Common myeloid progenitor, CD34-positive (primary cell): ENCODE data around the gene STK17A.
"Not testable (repeated sequence)": the region's sequence is repeated elsewhere in the genome, so short reads cannot be mapped to it uniquely, and the experiment has no call there.

ENCODE experiments used
- CTCF ChIA-PET: fragments of 350-600 bp; sonication (Branson Sonifier 250); formaldehyde crosslinking; loops from one replicate; lab custom pipeline; 2021; ENCODE audit warnings: antibody characterized with exemption; lab: Charles Lee
- POLR2A ChIA-PET: fragments of 350-600 bp; sonication (Branson Sonifier 250); formaldehyde crosslinking; loops from one replicate; lab custom pipeline; 2021; ENCODE audit warnings: antibody characterized with exemption; lab: Charles Lee
- DNase-seq, 3 donors: peaks; one replicate each; pipeline versions ENCODE4 v3.0.0 to v3.0.0-alpha.2; 2013
- H3K27ac ChIP-seq, 2 experiments: 1 replicate in 1 of 2; 2 replicates in 1 of 2; pipeline ENCODE4 v1.7.0; 2013; ENCODE audit warnings: inconsistent platforms in 2 of 2, low read length in 2 of 2, mild to moderate bottlenecking in 2 of 2, low read depth in 1 of 2, moderate library complexity in 1 of 2; ENCODE audit not compliant: severe bottlenecking in 2 of 2, insufficient read depth in 1 of 2, poor library complexity in 1 of 2
- H3K27me3 ChIP-seq, 5 experiments: replicated peaks in 2 of 5; 1 replicate in 3 of 5; 2 replicates in 2 of 5; pipeline versions ENCODE4 v1.6.1 to v1.7.0; 2013; ENCODE audit warnings: low read length in 4 of 5, mild to moderate bottlenecking in 2 of 5, moderate library complexity in 2 of 5, inconsistent platforms in 1 of 5; ENCODE audit not compliant: insufficient read depth in 5 of 5, control insufficient read depth in 4 of 5
- H3K36me3 ChIP-seq, 4 experiments: 1 replicate in 2 of 4; 2 replicates in 2 of 4; pipeline versions ENCODE4 v1.6.1 to v1.7.0; 2013; ENCODE audit warnings: low read length in 3 of 4, control low read depth in 1 of 4, mild to moderate bottlenecking in 1 of 4; ENCODE audit not compliant: control insufficient read depth in 4 of 4, insufficient read depth in 4 of 4
- H3K4me1 ChIP-seq, 4 experiments: 1 replicate in 3 of 4; 2 replicates in 1 of 4; pipeline versions ENCODE4 v1.6.1 to v1.7.1; 2013; ENCODE audit warnings: low read length in 3 of 4, mild to moderate bottlenecking in 3 of 4, control low read depth in 1 of 4, inconsistent platforms in 1 of 4, moderate library complexity in 1 of 4; ENCODE audit not compliant: control insufficient read depth in 4 of 4, insufficient read depth in 4 of 4; ENCODE audit errors: control extremely low read depth in 1 of 4
- H3K4me3 ChIP-seq, 7 experiments: 1 replicate in 4 of 7; 2 replicates in 3 of 7; pipeline versions ENCODE4 v1.5.1 to v1.7.0; 2013; ENCODE audit warnings: mild to moderate bottlenecking in 7 of 7, low read length in 6 of 7, moderate library complexity in 6 of 7, inconsistent platforms in 2 of 7, low read depth in 2 of 7, control low read depth in 1 of 7; ENCODE audit not compliant: insufficient read depth in 4 of 7, control insufficient read depth in 1 of 7; ENCODE audit errors: extremely low read depth in 1 of 7
- H3K9me3 ChIP-seq, 5 experiments: 1 replicate in 4 of 5; 2 replicates in 1 of 5; pipeline versions ENCODE4 v1.6.1 to v1.7.1; 2013; ENCODE audit warnings: low read length in 4 of 5, mild to moderate bottlenecking in 2 of 5, inconsistent platforms in 1 of 5, low read depth in 1 of 5, moderate library complexity in 1 of 5; ENCODE audit not compliant: control insufficient read depth in 4 of 5, insufficient read depth in 2 of 5; ENCODE audit errors: control extremely low read depth in 1 of 5
- WGBS: methylation state at CpG from one replicate; pipeline ENCODE4 v1.1.5; 2013; ENCODE audit not compliant: insufficient coverage; 5-methylcytosine and 5-hydroxymethylcytosine counted together

The STK17A gene

DNA sequence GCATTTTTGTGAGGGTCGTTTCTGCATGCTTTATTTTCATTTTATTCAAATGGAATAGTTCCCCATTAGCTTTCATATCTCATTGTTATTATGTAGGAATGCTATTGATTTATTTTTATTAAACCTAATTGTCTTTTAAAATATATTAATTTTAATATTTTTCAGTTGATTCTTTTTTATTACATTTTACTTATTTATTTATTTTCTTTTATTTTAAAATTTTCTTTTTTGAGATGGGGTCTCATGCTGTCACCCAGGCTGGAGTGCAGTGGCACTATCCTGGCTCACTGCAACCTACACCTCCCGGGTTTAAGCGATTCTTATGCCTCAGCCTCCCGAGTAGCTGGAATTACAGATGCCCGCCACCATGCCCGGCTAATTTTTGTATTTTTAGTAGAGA lies 7.4 kb upstream of the STK17A start:
- H3K27me3 ChIP-seq: peaks cover 0 to under 1% (median 0%) of the 10 kb centered on the region in 5 experiments
- DNase-seq: no peak
- peaks cover 0 to 19% (median 10%) of the 10 kb centered on the region in 4 experiments for H3K4me1 ChIP-seq
- CTCF ChIA-PET: interaction anchor here (0.6 to 1.6 kb wide), 3 partner anchors 9 to 124 kb away, joined by 3 to 5 read pairs (median 3); no protein-coding TSS in a partner anchor
- WGBS: 100% methylated on average over 5 of the region's 6 CpGs
- no peaks in the 10 kb centered on the region for H3K9me3 ChIP-seq
- no peak overlapping the region for H3K4me3 ChIP-seq
- no peaks in the 10 kb centered on the region for H3K36me3 ChIP-seq
- no peak overlapping the region for H3K27ac ChIP-seq
- POLR2A ChIA-PET: no interaction called here

DNA sequence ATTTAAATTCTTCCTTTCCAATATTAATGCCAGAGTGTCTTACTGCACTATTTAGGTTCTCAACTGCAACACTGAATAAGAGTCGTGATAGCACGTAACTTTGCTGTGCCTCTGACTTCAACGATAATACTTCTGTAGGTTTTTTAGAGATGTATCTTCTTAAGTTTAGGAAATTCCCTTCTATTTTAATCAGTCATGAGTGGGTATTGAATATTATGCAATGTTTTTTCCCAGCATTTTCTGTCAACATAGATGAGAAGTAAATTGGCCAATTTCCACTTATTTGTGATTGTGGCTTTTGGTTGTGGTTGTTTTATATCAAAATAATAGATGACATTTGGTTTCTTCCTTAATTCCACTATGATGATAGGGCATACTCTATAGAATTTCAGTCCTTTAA lies 6.7 kb upstream of the STK17A start:
- Histone ChIP-seq H3K4me3 (no peak overlapping the region), H3K36me3 (no peaks in the 10 kb centered on the region), H3K4me1 (peaks cover 0 to 19% (median 10%) of the 10 kb centered on the region in 4 experiments), H3K27ac (no peak overlapping the region), H3K9me3 (no peaks in the 10 kb centered on the region), H3K27me3 (peaks cover 0 to 5% (median under 1%) of the 10 kb centered on the region in 5 experiments)
- ChIA-PET CTCF (no interaction called here), POLR2A (no interaction called here)
- no peak for DNase-seq
- 100% methylated on average over 3 of the region's 3 CpGs for WGBS

DNA sequence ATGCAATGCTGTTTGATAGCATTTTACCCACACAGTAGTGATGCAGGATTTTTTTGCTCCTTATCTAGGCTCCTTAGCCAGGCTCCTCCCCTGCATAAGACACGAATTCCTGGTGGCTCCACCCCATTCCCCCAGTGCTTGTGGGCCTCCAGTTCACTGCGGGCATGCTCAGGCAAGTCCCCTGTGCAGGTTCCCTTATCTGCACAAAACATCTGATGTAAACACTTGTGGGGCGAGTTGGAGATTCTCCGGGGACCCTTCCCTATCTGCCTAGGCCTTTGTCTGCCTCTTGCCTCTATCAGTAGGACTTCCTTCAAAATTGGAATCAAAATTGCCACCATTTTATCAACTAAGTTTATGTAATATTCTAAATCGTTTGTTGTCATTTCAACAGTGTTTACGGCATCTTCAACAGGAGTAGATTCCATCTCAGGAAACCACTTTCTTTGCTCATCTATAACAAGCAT lies 5.4 kb upstream of the STK17A start:
- Histone ChIP-seq H3K4me3 (no peak overlapping the region), H3K36me3 (no peaks in the 10 kb centered on the region), H3K9me3 (no peaks in the 10 kb centered on the region), H3K27me3 (peaks cover 3 to 14% (median 7%) of the 10 kb centered on the region in 5 experiments), H3K27ac (no peak overlapping the region), H3K4me1 (peaks cover 0 to 14% (median 8%) of the 10 kb centered on the region in 4 experiments)
- CTCF ChIA-PET: interaction anchor here (1.3 to 1.7 kb wide), 2 partner anchors 120 to 138 kb away, joined by 4 read pairs; no protein-coding TSS in a partner anchor
- WGBS: 36% methylated on average over 4 of the region's 6 CpGs
- DNase-seq: peak; percentile 15 to 74 (median 63)
- POLR2A ChIA-PET: no interaction called here

DNA sequence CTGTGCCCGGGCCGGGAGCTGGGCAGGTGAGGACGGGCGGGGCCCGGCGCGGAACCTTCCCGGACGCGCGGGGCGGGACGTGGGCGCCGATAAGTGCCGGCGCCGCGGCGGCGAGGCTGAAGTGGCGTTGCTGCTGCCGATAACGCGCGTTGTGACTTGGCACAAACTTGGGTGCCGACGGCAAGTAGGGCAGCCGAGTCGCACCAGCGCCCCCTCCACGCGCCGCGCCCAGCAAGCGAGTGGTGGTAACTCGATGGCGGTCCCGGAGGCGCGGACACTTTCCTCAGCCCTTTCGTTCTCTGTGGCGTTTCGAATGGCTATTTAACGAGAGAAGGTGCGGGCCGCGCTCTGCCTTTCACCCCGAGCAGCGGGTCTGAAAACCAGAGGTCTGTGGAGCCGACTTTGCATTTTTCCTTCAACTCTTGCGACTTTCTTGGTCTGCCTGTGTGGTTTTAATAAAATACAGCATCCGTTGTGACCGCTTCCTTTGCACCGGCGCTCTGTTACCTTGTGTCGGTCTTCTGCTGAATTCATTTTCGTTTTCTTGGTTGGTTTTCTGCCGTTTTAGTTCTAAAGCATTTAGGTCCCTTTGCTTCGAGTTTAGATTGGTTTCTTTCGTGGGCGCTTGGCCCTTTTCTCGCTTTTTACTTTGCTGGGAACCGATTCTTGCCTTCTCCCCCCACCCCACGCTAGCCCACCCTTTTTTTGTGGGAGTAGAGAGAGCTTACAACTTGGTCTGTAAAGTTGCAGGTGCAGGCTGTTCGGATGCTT lies 701 bp downstream of the STK17A start:
- no peaks in the 10 kb centered on the region for H3K9me3 ChIP-seq
- peak overlapping the region; percentile 81 to 87 for H3K27ac ChIP-seq
- POLR2A ChIA-PET: interaction anchor here (0.9 to 1.9 kb wide), 4 partner anchors 9 to 116 kb away, joined by 5 to 21 read pairs (median 10); no protein-coding TSS in a partner anchor
- H3K4me1 ChIP-seq: peaks cover 7 to 19% (median 14%) of the 10 kb centered on the region in 4 experiments
- no peaks in the 10 kb centered on the region for H3K36me3 ChIP-seq
- H3K4me3 ChIP-seq: peak overlapping the region; percentile 63 to 97 (median 91)
- peaks cover 3 to 14% (median 7%) of the 10 kb centered on the region in 5 experiments for H3K27me3 ChIP-seq
- 0% methylated on average over 56 of the region's 66 CpGs for WGBS
- CTCF ChIA-PET: interaction anchor here (0.6 to 4.5 kb wide), 30 partner anchors 8 to 254 kb away, joined by 3 to 137 read pairs (median 6); partner anchors contain the start of gene COA1
- DNase-seq: peak; percentile 86 to 95 (median 90)

DNA sequence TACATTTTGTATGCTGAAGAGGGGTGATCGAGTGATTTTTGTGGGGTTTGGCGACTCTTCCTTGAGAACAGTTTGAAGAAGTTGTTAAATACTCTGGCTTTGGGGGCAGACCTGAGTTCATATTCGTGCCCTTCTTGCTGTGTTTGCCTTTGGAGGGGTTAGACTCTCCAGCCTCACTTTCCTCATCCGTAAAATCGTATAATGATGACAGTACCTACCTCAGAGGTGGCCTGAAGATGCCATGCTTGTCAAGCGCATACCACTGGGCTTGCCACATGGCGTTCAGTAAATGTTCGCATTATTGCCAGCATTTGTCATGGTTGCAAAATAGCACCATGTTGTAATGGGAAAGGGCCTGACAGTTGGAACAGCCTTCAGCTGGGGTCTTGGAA lies 1.3 kb downstream of the STK17A start:
- no peaks in the 10 kb centered on the region for H3K36me3 ChIP-seq
- peak overlapping the region; percentile 81 to 87 for H3K27ac ChIP-seq
- WGBS: 25% methylated on average over 4 of the region's 8 CpGs
- peaks cover 3 to 14% (median 7%) of the 10 kb centered on the region in 5 experiments for H3K27me3 ChIP-seq
- peaks cover 8 to 21% (median 14%) of the 10 kb centered on the region in 4 experiments for H3K4me1 ChIP-seq
- ChIA-PET CTCF (interaction anchor here (0.9 to 4.1 kb wide), 8 partner anchors 9 to 137 kb away, joined by 3 to 27 read pairs (median 3); no protein-coding TSS in a partner anchor), POLR2A (interaction anchor here (1.9 kb wide), 1 partner anchor 10 kb away, joined by 5 read pairs; no protein-coding TSS in a partner anchor)
- no peaks in the 10 kb centered on the region for H3K9me3 ChIP-seq
- H3K4me3 ChIP-seq: peak overlapping the region; percentile 63 to 97 (median 91)
- DNase-seq: peak in 1 of 3 donors; percentile 32

DNA sequence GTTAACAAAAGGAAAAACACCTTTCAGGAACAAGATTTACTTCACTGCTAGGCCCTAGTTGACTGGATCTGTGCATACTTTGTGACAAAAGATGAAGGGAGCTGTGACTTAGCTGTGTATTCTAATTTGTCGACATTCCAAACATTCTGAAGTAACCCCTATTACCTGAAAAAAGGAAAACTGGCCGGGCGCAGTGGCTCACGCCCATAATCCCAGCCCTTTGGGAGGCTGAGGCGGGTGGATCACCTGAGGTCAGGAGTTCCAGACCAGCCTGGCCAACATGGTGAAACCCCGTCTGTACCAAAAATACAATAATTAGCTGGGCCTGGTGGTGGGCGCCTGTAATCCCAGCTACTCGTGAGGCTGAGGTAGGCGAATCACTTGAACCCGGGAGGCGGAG lies 1.8 kb downstream of the STK17A start:
- not testable (repeated sequence) for H3K9me3 ChIP-seq, DNase-seq, H3K36me3 ChIP-seq
- peaks cover 3 to 14% (median 7%) of the 10 kb centered on the region in 5 experiments for H3K27me3 ChIP-seq
- H3K4me3 ChIP-seq: peak overlapping the region in 6 of 7 experiments; percentile 1 to 97 (median 90)
- CTCF ChIA-PET: interaction anchor here (0.9 to 4.1 kb wide), 10 partner anchors 9 to 145 kb away, joined by 3 to 27 read pairs (median 3); no protein-coding TSS in a partner anchor
- 97% methylated on average over 7 of the region's 11 CpGs for WGBS
- POLR2A ChIA-PET: interaction anchor here (1.4 kb wide), 1 partner anchor 115 kb away, joined by 3 read pairs; no protein-coding TSS in a partner anchor
- peak overlapping the region; percentile 33 to 87 for H3K27ac ChIP-seq
- H3K4me1 ChIP-seq: peaks cover 11 to 23% (median 14%) of the 10 kb centered on the region in 4 experiments
